SW480 (cell line): ENCODE measurements around the gene PUS3.
A peak's percentile ranks its signal among the peaks of the same experiment; 100 is the strongest.
"Not testable (repeated sequence)": the region's sequence is repeated elsewhere in the genome, so short reads cannot be mapped to it uniquely, and the experiment has no call there.

ENCODE experiments used
- DNase-seq: peaks from one replicate; pipeline ENCODE4 v3.0.0-alpha.2; 2016; ENCODE audit warnings: low spot score

Gene PUS3

GRCh38 chr11:125871391-125872137, 31.4 kb downstream of the PUS3 start:
- DNase-seq = peak; percentile 24

GRCh38 chr11:125869521-125869920, 33.5 kb downstream of the PUS3 start:
- no peak for DNase-seq

DNA sequence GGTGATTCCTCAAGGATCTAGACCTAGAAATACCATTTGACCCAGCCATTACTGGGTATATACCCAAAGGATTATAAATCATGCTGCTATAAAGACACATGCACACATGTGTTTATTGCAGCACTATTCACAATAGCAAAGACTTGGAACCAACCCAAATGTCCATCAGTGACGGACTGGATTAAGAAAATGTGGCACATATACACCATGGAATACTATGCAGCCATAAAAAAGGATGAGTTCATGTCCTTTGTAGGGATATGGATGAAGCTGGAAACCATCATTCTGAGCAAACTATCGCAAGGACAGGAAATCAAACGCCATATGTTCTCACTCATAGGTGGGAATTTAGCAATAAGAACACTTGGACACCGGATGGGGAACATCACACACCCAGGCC, 37.7 kb downstream of the PUS3 start:
- not testable (repeated sequence) for DNase-seq

DNA sequence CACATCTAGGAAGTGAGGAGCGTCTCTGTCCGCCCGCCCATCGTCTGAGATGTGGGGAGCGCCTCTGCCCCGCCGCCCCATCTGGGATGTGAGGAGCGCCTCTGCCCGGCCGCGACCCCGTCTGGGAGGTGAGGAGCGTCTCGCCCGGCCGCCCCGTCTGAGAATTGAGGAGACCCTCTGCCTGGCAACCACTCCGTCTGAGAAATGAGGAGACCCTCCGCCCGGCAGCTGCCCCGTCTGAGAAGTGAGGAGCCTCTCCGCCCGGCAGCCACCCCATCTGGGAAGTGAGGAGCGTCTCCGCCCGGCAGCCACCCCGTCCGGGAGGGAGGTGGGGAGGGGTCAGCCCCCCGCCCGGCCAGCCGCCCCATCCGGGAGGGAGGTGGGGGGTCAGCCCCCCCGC, 40.2 kb downstream of the PUS3 start:
- DNase-seq = not testable (repeated sequence)

- not testable (repeated sequence) for DNase-seq
Observed at GRCh38 chr11:125857670-125858069, 45.3 kb downstream of the PUS3 start.

- no peak for DNase-seq
Observed at GRCh38 chr11:125846188-125846587, 56.8 kb downstream of the PUS3 start.
